Type B pancreatic cell (in vitro differentiated cells): ENCODE results near the gene DNAJB8. TPM values are rescaled to one million over a fixed set of nuclear protein-coding genes. Genes with fewer than 3 reads are reported as not detected.

Experiments used
- DNase-seq: peaks from one replicate; pipeline ENCODE4 v3.0.0; 2021; ENCODE audit warnings: mixed read lengths; ENCODE audit not compliant: unreplicated experiment; ENCODE audit errors: extremely low spot score
- H3K27ac Mint-ChIP-seq: 2 replicates; pipeline ENCODE4 v1.8.0; 2021; ENCODE audit warnings: mild to moderate bottlenecking, mixed read lengths
- H3K27me3 Mint-ChIP-seq: 2 replicates; pipeline ENCODE4 v1.8.0; 2021; ENCODE audit warnings: mixed read lengths
- H3K36me3 Mint-ChIP-seq: 2 replicates; pipeline ENCODE4 v1.8.0; 2021; ENCODE audit warnings: mixed read lengths
- H3K4me1 Mint-ChIP-seq: one replicate; pipeline ENCODE4 v1.8.0; 2021; ENCODE audit warnings: mixed read lengths; ENCODE audit not compliant: unreplicated experiment
- H3K4me3 Mint-ChIP-seq: 2 replicates; pipeline ENCODE4 v1.8.0; 2021; ENCODE audit warnings: mild to moderate bottlenecking, mixed read lengths
- H3K9me3 Mint-ChIP-seq: 2 replicates; pipeline ENCODE4 v1.8.0; 2021; ENCODE audit warnings: mixed read lengths
- total RNA-seq: library from RNA; stranded (reverse); gene quantifications from 2 replicates; pipeline ENCODE4 v1.2.1, GENCODE V29; 2021; ENCODE audit warnings: low replicate concordance
- TF ChIP-seq, protein P1 (sequence below): fragments of 200-600 bp; sonication (generic); conservative IDR thresholded peaks from 2 replicates; pipeline ENCODE4 v1.5.0; 2021; ENCODE audit warnings: antibody characterized with exemption, mild to moderate bottlenecking

The DNAJB8 gene
- total RNA-seq, 1 donor from 2014 or later = not detected

DNA sequence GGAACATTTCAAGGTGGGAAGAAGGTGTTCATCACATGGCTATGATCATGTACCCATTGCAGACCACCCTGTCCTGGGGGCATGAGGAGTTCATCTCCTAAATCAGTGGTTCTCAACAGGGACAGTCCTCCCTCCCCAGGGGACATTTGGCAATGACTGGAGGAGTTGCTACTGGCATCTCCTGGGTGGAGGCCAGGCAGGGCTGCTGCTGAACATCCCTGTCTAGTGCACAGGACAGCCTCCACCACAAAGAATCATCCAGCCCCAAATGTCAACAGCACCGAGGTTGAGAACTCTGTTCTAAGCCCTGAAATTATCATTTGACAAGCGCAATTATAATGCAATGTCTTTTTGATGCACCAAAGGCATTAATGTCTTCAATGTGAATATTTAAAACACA is 4.4 kb upstream of the DNAJB8 start:
- no peak for DNase-seq
- Mint-ChIP-seq H3K9me3 (no peaks in the 10 kb centered on the region), H3K36me3 (no peaks in the 10 kb centered on the region), H3K27ac (peak overlapping the region; percentile 66), H3K27me3 (peaks cover 61% of the 10 kb centered on the region), H3K4me1 (no peaks in the 10 kb centered on the region), H3K4me3 (no peak overlapping the region)
- TF ChIP-seq, protein P1, sequence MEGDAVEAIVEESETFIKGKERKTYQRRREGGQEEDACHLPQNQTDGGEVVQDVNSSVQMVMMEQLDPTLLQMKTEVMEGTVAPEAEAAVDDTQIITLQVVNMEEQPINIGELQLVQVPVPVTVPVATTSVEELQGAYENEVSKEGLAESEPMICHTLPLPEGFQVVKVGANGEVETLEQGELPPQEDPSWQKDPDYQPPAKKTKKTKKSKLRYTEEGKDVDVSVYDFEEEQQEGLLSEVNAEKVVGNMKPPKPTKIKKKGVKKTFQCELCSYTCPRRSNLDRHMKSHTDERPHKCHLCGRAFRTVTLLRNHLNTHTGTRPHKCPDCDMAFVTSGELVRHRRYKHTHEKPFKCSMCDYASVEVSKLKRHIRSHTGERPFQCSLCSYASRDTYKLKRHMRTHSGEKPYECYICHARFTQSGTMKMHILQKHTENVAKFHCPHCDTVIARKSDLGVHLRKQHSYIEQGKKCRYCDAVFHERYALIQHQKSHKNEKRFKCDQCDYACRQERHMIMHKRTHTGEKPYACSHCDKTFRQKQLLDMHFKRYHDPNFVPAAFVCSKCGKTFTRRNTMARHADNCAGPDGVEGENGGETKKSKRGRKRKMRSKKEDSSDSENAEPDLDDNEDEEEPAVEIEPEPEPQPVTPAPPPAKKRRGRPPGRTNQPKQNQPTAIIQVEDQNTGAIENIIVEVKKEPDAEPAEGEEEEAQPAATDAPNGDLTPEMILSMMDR = no peak

DNA sequence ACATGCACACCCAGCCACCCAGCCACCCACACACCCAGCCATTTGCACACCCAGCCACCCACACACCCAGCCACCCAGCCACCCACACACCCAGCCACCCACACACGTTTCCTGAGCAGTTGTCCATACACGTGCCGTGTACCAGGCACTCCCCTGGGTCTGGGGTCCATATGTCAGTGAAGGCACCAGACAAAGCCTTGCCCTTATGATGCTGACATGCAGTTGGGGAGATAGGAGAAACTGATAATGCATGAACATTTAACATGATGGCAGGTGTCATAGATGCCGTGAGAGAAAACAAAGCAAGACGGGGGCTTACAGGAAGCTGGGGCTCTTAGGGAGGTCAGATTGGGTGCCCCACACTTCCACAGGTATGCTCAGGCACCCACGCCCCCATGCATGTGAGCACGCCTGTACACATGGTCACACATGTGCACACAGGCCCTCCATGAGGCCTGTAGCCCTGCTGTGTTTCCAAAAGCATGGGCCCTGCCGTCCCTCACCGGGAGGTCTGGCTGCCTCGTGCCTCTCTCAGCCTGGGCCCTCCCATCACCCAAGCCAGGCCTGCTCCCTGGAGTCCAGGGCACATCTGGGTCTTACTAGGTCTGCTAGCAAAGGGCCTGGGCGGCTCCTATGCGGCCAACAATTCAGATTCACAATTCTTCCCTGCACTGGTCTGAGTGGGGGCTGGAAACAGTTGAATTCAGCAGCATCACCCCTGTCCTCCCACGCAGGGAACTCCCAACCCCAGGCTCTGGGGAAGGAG is 3.6 kb upstream of the DNAJB8 start:
- no peak for DNase-seq
- peaks cover 66% of the 10 kb centered on the region for H3K27me3 Mint-ChIP-seq
- H3K4me1 Mint-ChIP-seq = no peaks in the 10 kb centered on the region
- no peaks in the 10 kb centered on the region for H3K36me3 Mint-ChIP-seq
- no peak overlapping the region for H3K4me3 Mint-ChIP-seq
- peak overlapping the region; percentile 66 for H3K27ac Mint-ChIP-seq
- TF ChIP-seq, protein P1 = no peak
- no peaks in the 10 kb centered on the region for H3K9me3 Mint-ChIP-seq

DNA sequence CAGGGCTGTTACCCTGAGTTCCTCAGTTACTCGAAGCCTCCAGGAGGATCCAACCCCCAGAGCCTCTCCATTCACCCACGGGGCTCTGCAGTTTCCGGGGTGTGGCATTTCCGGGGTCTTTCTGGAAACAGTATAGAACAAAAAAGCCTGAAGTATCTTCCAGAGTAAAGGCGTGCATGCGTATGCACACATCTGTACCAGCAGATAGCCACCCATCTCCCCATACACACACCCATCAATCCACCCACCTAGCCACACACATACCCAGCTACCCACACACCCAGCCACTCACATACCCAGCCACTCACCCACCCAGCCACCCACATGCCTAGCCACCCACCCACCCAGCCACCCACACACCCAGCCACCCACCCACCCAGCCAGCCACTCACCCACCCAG is 2.9 kb upstream of the DNAJB8 start:
- Mint-ChIP-seq H3K4me3 (no peak overlapping the region), H3K9me3 (no peaks in the 10 kb centered on the region), H3K27ac (no peak overlapping the region), H3K36me3 (no peaks in the 10 kb centered on the region), H3K4me1 (no peaks in the 10 kb centered on the region), H3K27me3 (peaks cover 68% of the 10 kb centered on the region)
- TF ChIP-seq, protein P1 = no peak
- DNase-seq = no peak

DNA sequence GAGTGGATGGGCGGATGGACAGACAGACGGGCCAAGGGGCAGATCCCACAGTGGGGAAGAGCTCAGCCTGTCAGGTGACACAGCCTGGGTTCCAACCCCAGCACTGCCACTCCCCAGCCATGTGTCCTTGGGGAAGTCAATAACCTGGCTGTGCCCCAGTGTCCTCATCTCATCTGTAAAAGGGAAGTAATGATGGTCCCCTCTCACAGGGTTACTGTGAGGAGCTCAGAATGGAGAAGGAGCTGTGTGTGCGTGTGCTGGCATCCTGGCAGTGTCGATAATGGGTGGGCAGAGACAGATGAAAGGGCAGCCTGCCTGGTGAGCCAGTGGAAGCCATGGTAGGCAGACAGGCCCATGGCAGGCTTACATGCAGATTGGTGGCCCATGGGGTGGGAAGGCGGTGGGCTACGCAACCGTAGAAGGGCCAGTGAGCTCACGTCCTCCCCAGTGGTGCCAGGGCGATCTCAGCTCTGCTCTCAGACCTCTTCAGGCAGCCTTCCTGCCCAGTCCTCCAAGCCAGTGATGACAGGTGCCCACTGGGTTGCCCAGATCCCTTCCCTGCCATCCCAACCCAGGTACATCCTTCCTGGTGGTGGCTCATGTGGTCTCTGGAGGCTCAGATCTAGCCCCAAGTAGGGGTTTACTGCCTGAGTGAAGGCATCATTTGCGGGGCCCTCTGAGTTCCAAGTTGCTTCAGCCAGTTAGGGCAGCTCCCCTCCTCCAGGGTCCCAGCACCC is 2.3 kb upstream of the DNAJB8 start:
- no peak overlapping the region for H3K27ac Mint-ChIP-seq
- H3K4me1 Mint-ChIP-seq = no peaks in the 10 kb centered on the region
- peaks cover 67% of the 10 kb centered on the region for H3K27me3 Mint-ChIP-seq
- no peaks in the 10 kb centered on the region for H3K36me3 Mint-ChIP-seq
- DNase-seq = no peak
- TF ChIP-seq, protein P1 = no peak
- H3K4me3 Mint-ChIP-seq = no peak overlapping the region
- no peaks in the 10 kb centered on the region for H3K9me3 Mint-ChIP-seq

DNA sequence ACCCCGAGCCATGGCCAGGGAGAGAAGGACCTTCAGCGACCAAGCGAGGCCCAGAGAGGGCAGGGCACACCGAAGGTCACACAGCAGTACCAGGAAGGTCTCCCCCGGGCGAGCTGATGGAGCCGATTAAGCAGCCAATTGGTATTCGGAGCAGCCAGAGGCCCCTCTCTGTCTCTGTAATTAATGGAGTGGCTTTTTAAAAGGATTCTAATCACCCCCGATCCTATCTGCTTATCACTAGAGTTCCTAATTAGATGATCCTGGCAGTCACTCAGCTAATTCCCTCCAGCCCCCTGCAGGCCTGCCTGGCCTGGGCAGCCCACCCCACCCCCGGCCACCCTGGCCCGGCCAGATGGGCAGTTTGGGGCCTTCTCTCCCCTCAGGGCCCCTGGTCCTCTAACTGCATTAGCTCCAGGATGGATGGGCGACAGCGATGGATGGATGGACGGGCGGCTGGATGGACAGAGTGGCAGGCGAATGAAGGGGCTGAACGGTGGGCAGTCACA is 1.6 kb upstream of the DNAJB8 start:
- Mint-ChIP-seq H3K4me1 (no peaks in the 10 kb centered on the region), H3K36me3 (no peaks in the 10 kb centered on the region), H3K9me3 (no peaks in the 10 kb centered on the region), H3K27me3 (peaks cover 62% of the 10 kb centered on the region), H3K27ac (no peak overlapping the region), H3K4me3 (no peak overlapping the region)
- TF ChIP-seq, protein P1 = no peak
- no peak for DNase-seq
